ENCODE data around the gene TMEM37.

Gene TMEM37

GRCh38 chr2:119419065-119419464 lies 12.6 kb upstream of the TMEM37 start:
- DNase-seq (ENCODE audit: low read depth), result no peak

GRCh38 chr2:119419803-119420508 lies 11.7 kb upstream of the TMEM37 start:
- no peak for DNase-seq (ENCODE audit: low read depth)

- DNase-seq (ENCODE audit: low read depth), result no peak
Observed at GRCh38 chr2:119421304-119421703, 10.3 kb upstream of the TMEM37 start.

- no peak for DNase-seq (ENCODE audit: low read depth)
Observed at GRCh38 chr2:119421741-119422140, 9.9 kb upstream of the TMEM37 start.

GRCh38 chr2:119422360-119423107 lies 9.1 kb upstream of the TMEM37 start:
- DNase-seq (ENCODE audit: low read depth), result no peak

GRCh38 chr2:119423108-119423444 lies 8.6 kb upstream of the TMEM37 start:
- no peak for DNase-seq (ENCODE audit: low read depth)

GRCh38 chr2:119423811-119424210 lies 7.8 kb upstream of the TMEM37 start:
- DNase-seq (ENCODE audit: low read depth), result no peak

- no peak for DNase-seq (ENCODE audit: low read depth)
Observed at GRCh38 chr2:119424284-119425118, 7.2 kb upstream of the TMEM37 start.

- no peak for DNase-seq (ENCODE audit: low read depth)
Observed at GRCh38 chr2:119425119-119425405, 6.6 kb upstream of the TMEM37 start.

GRCh38 chr2:119425620-119426395 lies 5.8 kb upstream of the TMEM37 start:
- DNase-seq (ENCODE audit: low read depth), result no peak

GRCh38 chr2:119426396-119426675 lies 5.3 kb upstream of the TMEM37 start:
- DNase-seq (ENCODE audit: low read depth), result no peak

GRCh38 chr2:119426801-119427395 lies 4.8 kb upstream of the TMEM37 start:
- DNase-seq (ENCODE audit: low read depth), result no peak

GRCh38 chr2:119427756-119428155 lies 3.9 kb upstream of the TMEM37 start:
- DNase-seq (ENCODE audit: low read depth), result no peak

GRCh38 chr2:119428488-119429224 lies 3.0 kb upstream of the TMEM37 start:
- no peak for DNase-seq (ENCODE audit: low read depth)

- DNase-seq (ENCODE audit: low read depth), result no peak
Observed at GRCh38 chr2:119429225-119429981, 2.3 kb upstream of the TMEM37 start.

GRCh38 chr2:119430023-119430498 lies 1.6 kb upstream of the TMEM37 start:
- no peak for DNase-seq (ENCODE audit: low read depth)

- no peak for DNase-seq (ENCODE audit: low read depth)
Observed at GRCh38 chr2:119431976-119432850, 559 bp downstream of the TMEM37 start.

- DNase-seq (ENCODE audit: low read depth), result no peak
Observed at GRCh38 chr2:119432851-119433522, 1.3 kb downstream of the TMEM37 start.
